Suprapubic skin (tissue), 3 donors: ENCODE results near the gene PRKACA.

Experiments used
- POLR2AphosphoS5 ChIP-seq, 3 donors: sonication (generic); formaldehyde crosslinking; IDR thresholded peaks; one replicate each; pipeline ENCODE4 v1.6.1; 2017; ENCODE audit warnings: antibody characterized with exemption in 3 of 3
- TF ChIP-seq, protein P1 (sequence below), 2 donors: fragments of 200-600 bp in 1 of 2; fragments of 450-650 bp in 1 of 2; sonication (generic) in 1 of 2; IDR thresholded peaks; one replicate each; pipeline ENCODE4 v1.5.1; 2016 to 2019; ENCODE audit warnings: antibody characterized with exemption in 2 of 2, mild to moderate bottlenecking in 1 of 2, moderate library complexity in 1 of 2

DNA sequence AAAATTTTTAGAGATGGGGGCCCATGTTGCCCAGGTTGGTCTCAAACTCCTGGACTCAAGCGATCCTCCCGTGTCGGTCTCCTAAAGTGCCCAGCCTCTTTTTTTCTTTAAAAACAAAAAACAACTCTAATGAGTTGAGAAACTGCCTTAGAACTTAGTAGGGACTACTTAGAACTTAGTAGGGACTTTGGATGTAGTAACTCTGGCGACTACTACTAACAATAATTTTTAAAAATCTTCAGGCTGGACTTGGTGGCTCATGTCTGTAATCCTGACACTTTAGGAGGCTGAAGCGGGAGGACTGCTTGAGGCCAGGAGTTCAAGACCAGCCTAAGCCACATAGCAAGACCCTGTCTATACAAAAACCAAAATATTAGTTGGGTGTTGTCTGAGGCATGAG lies 31.5 kb downstream of the PRKACA start:
- TF ChIP-seq, protein P1, sequence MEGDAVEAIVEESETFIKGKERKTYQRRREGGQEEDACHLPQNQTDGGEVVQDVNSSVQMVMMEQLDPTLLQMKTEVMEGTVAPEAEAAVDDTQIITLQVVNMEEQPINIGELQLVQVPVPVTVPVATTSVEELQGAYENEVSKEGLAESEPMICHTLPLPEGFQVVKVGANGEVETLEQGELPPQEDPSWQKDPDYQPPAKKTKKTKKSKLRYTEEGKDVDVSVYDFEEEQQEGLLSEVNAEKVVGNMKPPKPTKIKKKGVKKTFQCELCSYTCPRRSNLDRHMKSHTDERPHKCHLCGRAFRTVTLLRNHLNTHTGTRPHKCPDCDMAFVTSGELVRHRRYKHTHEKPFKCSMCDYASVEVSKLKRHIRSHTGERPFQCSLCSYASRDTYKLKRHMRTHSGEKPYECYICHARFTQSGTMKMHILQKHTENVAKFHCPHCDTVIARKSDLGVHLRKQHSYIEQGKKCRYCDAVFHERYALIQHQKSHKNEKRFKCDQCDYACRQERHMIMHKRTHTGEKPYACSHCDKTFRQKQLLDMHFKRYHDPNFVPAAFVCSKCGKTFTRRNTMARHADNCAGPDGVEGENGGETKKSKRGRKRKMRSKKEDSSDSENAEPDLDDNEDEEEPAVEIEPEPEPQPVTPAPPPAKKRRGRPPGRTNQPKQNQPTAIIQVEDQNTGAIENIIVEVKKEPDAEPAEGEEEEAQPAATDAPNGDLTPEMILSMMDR (IDR thresholded peaks at IDR 0.05): no peak
- no peak for TF ChIP-seq POLR2AphosphoS5 (IDR thresholded peaks at IDR 0.05)
